Activated naive CD4-positive, alpha-beta T cell treated with anti-CD3 and anti-CD28 coated beads for 36 hours (primary cell): ENCODE measurements around the gene TOM1L2. TPM values are rescaled to one million over a fixed set of nuclear protein-coding genes. Genes with fewer than 3 reads are reported as not detected.

Experiments
- CTCF ChIA-PET: fragments of 350-600 bp; sonication (Branson Sonifier 250); formaldehyde crosslinking; loops from one replicate; lab custom pipeline; 2021; ENCODE audit warnings: antibody characterized with exemption; lab: Charles Lee
- DNase-seq: peaks from one replicate; pipeline ENCODE4 v3.0.0-alpha.2; 2020
- H3K27ac Mint-ChIP-seq: one replicate; pipeline ENCODE4 v1.8.0; 2021; ENCODE audit warnings: mild to moderate bottlenecking, mixed read lengths
- H3K27me3 Mint-ChIP-seq: one replicate; pipeline ENCODE4 v1.8.0; 2021; ENCODE audit warnings: low read depth, mixed read lengths
- H3K36me3 Mint-ChIP-seq: one replicate; pipeline ENCODE4 v1.8.0; 2021; ENCODE audit warnings: low read depth, mixed read lengths
- H3K4me1 Mint-ChIP-seq: one replicate; pipeline ENCODE4 v1.8.0; 2021; ENCODE audit warnings: low read depth, mixed read lengths
- H3K4me3 Mint-ChIP-seq: one replicate; pipeline ENCODE4 v1.8.0; 2021; ENCODE audit warnings: mild to moderate bottlenecking, moderate library complexity, mixed read lengths
- H3K9me3 Mint-ChIP-seq: one replicate; pipeline ENCODE4 v1.8.0; 2021; ENCODE audit warnings: mixed read lengths
- intact Hi-C: fragments of 100-400 bp; cut with micrococcal nuclease; formaldehyde crosslinking; loops from one replicate; pipeline ENCODE4 v1.15.1; 2023
- total RNA-seq, 2 experiments: library from RNA; stranded (reverse); gene quantifications; one replicate each; pipeline ENCODE4 v1.2.3, GENCODE V29; 2021

TOM1L2 gene
- total RNA-seq, 2 experiments from 2014 or later = 9.8 to 9.9 TPM

DNA sequence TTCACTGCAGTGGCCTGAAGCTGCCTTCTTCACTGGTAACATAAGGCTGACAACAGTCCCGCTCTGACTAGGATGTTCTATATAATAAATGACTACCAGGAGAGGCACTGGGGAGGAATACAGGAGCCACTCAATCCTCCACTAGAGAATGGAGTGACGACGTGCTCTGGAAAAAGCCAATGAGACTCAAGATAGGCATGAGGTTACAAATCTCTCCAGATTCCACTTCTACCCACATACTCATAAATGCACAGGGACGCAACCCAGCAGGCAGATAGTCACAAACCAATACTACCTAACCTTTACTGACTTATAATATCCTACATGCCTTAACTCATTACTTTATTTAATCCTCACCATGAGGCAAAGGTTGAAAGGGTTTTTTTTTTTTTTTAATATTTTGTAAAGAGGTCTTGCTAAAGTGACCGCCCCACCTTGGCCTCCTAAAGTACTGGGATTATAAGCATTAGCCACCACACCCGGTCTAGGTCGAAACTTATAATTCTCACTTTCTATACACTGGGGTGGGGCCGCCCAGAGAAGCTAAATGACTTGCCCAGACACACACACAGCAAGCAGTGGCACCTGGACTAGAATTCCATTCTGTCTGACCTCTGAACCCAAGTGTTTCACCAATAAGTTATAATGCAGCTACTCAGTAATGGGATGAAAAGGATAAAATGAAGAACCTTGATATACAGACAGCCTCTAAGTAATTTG is 33.7 kb downstream of the TOM1L2 start:
- Mint-ChIP-seq H3K27me3 (no peaks in the 10 kb centered on the region), H3K27ac (no peak overlapping the region), H3K4me1 (peaks cover 40% of the 10 kb centered on the region), H3K4me3 (no peak overlapping the region), H3K36me3 (no peaks in the 10 kb centered on the region), H3K9me3 (no peaks in the 10 kb centered on the region)
- DNase-seq = no peak
- CTCF ChIA-PET = no interaction called here
- intact Hi-C loops = no loop called here

DNA sequence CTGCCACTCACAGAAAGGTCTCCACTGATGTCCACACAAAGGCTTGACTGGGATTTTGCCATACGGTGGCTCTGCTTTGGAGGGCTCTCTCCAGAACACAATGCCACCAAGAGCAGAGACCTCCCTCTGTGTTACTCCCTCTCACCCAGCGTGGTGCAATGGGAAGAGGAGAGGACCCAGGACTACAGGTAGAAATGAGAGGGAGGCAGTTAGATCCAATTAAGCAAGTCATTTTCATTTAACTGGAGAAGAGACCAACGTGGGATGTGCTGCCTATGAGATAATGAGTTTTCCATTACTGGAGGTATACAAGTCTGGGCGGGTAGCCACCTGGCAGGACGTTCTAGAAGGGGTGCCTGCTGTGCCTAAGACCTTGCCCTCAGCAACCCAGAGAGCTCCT is 34.2 kb downstream of the TOM1L2 start:
- no peak overlapping the region for H3K27ac Mint-ChIP-seq
- H3K27me3 Mint-ChIP-seq = no peaks in the 10 kb centered on the region
- no peak overlapping the region for H3K4me3 Mint-ChIP-seq
- H3K36me3 Mint-ChIP-seq = no peaks in the 10 kb centered on the region
- intact Hi-C loops = no loop called here
- no peak for DNase-seq
- no peaks in the 10 kb centered on the region for H3K9me3 Mint-ChIP-seq
- CTCF ChIA-PET = no interaction called here
- peaks cover 35% of the 10 kb centered on the region for H3K4me1 Mint-ChIP-seq

DNA sequence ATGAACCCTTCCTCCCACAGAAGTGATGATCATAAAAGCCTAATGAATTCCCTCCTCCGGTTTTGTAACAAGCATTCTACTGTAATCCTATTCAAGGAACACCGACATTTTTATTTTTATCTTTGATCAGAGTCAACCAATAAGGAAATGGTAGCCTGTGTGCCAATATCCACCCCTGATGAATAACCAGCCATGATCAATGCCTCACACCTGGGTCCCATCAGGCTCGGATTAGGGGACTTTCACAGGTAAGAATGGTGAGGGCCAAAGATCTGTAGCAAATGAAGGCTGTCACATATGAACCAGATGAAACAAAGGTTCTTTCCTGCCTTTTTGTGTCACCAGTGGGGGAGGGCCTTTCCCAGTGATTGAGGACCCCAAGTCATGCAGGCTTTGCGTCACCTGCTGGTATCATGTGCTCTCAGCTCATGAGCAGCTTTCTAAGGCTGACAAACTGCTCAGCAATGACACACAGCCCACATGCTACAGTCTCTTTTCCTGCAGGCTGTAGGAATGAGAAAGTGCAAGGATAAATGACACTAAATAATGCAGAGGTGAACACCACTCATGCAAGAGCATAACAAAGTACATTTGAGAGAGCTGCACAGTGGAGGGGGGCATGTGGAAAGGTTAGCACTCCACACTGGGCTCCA is 34.9 kb downstream of the TOM1L2 start:
- intact Hi-C loops = no loop called here
- CTCF ChIA-PET = interaction anchor here (0.6 kb wide), 1 partner anchor 345 kb away, joined by 3 read pairs; no protein-coding TSS in a partner anchor
- DNase-seq = no peak
- no peaks in the 10 kb centered on the region for H3K36me3 Mint-ChIP-seq
- H3K27ac Mint-ChIP-seq = no peak overlapping the region
- no peaks in the 10 kb centered on the region for H3K9me3 Mint-ChIP-seq
- no peak overlapping the region for H3K4me3 Mint-ChIP-seq
- H3K27me3 Mint-ChIP-seq = no peaks in the 10 kb centered on the region
- peaks cover 34% of the 10 kb centered on the region for H3K4me1 Mint-ChIP-seq

DNA sequence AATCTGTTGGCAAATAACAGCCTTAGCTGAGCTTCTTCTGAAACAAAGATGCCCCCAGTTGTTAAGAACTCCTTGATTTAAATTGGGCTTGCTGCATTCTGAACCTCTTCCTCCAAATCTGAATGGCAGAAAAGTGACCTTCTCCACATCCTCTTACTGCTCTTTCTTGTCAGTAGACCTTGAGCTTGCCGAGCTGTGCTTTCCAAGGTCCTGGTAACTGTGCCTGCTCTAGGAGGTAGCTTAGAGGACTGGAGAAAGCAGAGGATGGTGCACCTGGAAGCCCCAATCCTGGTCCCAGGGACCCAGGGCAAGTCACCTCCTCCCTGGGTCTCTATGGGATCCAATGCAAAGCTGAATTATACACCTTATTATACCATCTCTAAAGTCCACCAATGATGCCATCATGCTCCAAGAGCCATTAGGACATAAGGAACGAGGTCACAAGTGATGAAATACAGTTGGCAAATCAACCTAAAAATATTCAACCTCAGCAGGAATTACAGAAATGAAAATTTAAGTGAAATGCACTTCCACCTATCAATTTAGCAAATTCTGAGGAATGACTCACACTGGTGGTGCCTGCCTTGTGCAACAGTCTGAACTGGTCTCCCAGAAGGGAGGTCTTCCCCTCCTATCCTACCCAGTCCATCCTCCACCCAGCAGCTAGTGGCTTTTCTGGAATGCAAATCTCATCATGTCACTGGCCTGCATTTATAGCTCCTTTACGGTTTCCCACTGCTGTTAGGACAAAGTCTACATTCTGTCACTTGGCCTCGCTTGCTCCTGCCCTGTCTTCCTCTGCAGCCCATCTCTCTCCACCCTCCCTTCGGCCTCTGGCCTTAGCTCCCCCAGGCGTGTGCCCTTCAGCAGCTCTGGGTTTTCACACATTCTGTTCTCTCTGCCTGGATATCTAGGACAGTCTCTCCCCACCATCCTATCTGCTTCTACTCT is 36.6 kb downstream of the TOM1L2 start:
- peaks cover 38% of the 10 kb centered on the region for H3K4me1 Mint-ChIP-seq
- no peaks in the 10 kb centered on the region for H3K36me3 Mint-ChIP-seq
- DNase-seq = no peak
- H3K4me3 Mint-ChIP-seq = no peak overlapping the region
- CTCF ChIA-PET = interaction anchor here (1.0 to 1.4 kb wide), 2 partner anchors 14 to 16 kb away, joined by 3 read pairs; no protein-coding TSS in a partner anchor
- no peaks in the 10 kb centered on the region for H3K9me3 Mint-ChIP-seq
- H3K27ac Mint-ChIP-seq = no peak overlapping the region
- intact Hi-C loops = no loop called here
- H3K27me3 Mint-ChIP-seq = no peaks in the 10 kb centered on the region

DNA sequence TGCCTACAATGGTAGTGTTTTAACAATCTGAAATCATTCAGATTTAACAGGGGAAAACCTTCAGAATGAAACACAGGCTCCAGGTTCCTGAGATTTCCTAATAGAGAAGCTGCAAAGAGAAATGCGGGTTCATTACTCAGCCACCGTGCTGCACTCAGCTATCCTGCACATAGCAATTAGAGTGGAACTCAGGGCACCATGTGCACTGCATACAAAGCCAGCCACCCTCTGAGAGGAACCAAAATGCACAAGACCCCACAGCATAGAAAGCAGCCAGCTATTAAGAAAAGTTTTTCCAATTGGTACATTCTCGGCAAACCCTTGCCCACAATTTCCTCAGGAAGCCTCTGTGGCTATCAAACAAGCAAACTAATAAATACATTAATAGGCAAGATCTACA is 37.4 kb downstream of the TOM1L2 start:
- DNase-seq = no peak
- Mint-ChIP-seq H3K9me3 (no peaks in the 10 kb centered on the region), H3K27me3 (no peaks in the 10 kb centered on the region), H3K27ac (no peak overlapping the region), H3K4me1 (peaks cover 38% of the 10 kb centered on the region), H3K4me3 (no peak overlapping the region), H3K36me3 (no peaks in the 10 kb centered on the region)
- CTCF ChIA-PET = interaction anchor here (1.0 to 1.4 kb wide), 2 partner anchors 13 to 16 kb away, joined by 3 read pairs; no protein-coding TSS in a partner anchor
- intact Hi-C loops = no loop called here

DNA sequence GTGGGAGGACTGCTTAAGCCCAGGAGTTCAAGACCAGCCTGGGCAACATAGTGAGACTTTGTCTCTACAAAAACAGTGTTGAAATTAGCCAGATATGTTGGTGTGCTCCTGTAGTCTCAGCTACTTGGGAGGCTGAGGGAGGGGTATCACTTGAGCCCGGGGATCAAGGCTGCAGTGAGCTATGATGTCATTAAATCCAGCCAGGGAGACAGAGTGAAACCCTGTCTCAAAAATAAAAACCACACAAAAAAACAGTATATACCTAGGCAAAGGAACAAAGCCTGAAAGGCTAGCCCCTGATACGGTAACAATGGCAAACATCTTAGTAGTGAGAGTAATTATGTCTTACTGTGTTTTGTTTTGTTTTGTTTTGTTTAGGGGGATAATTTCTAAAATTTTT is 38.0 kb downstream of the TOM1L2 start:
- peaks cover 38% of the 10 kb centered on the region for H3K4me1 Mint-ChIP-seq
- H3K4me3 Mint-ChIP-seq = no peak overlapping the region
- CTCF ChIA-PET = interaction anchor here (1.0 kb wide), 1 partner anchor 15 kb away, joined by 3 read pairs; no protein-coding TSS in a partner anchor
- intact Hi-C loops = no loop called here
- H3K27me3 Mint-ChIP-seq = no peaks in the 10 kb centered on the region
- DNase-seq = no peak
- H3K36me3 Mint-ChIP-seq = no peaks in the 10 kb centered on the region
- H3K27ac Mint-ChIP-seq = no peak overlapping the region
- H3K9me3 Mint-ChIP-seq = no peaks in the 10 kb centered on the region

DNA sequence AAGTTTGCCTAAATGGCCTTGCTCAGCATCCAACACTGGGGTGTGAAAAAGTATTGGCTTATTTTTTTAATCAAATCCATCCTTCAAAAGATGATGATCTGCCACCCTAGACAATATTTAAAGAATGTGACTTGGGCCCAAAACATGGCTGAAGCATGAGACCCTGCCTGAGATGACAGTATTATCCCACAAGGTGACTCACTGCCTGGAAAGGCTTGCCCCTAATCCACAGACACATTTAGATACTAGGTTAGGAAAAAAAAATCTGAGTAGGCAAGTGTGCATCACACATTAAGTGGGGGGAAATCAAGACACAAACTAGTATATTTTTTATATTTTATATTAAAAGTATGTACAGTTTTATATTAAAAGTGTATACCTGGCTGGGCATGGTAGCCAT is 38.4 kb downstream of the TOM1L2 start:
- H3K4me1 Mint-ChIP-seq = peaks cover 38% of the 10 kb centered on the region
- CTCF ChIA-PET = interaction anchor here (2.8 kb wide), 1 partner anchor 15 kb away, joined by 15 read pairs; no protein-coding TSS in a partner anchor
- intact Hi-C loops = no loop called here
- H3K36me3 Mint-ChIP-seq = no peaks in the 10 kb centered on the region
- no peaks in the 10 kb centered on the region for H3K9me3 Mint-ChIP-seq
- no peak overlapping the region for H3K4me3 Mint-ChIP-seq
- H3K27ac Mint-ChIP-seq = no peak overlapping the region
- H3K27me3 Mint-ChIP-seq = no peaks in the 10 kb centered on the region
- DNase-seq = no peak

DNA sequence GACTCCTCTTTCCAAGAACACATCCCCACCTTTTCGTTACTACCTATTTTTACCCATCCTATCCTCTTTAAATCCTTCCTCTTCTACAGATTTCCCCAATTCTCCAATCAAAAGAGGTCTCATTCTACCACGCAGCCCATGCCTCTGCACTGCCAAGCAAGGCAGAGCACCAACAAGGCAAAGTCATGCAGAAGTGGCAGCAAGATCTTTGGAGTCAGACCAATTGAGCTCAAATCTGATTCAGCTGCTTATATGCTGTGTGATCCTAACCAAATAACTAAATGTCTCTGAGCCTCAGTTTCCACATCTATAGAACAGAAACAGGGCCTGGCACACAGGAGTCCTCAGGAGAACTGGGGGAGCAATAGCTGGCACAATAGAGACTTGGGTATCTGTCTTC is 41.0 kb downstream of the TOM1L2 start:
- Mint-ChIP-seq H3K27ac (no peak overlapping the region), H3K27me3 (no peaks in the 10 kb centered on the region), H3K36me3 (no peaks in the 10 kb centered on the region), H3K4me1 (peaks cover 27% of the 10 kb centered on the region), H3K4me3 (no peak overlapping the region), H3K9me3 (no peaks in the 10 kb centered on the region)
- no peak for DNase-seq
- CTCF ChIA-PET = interaction anchor here (2.8 kb wide), 1 partner anchor 12 kb away, joined by 15 read pairs; no protein-coding TSS in a partner anchor
- intact Hi-C loops = no loop called here

DNA sequence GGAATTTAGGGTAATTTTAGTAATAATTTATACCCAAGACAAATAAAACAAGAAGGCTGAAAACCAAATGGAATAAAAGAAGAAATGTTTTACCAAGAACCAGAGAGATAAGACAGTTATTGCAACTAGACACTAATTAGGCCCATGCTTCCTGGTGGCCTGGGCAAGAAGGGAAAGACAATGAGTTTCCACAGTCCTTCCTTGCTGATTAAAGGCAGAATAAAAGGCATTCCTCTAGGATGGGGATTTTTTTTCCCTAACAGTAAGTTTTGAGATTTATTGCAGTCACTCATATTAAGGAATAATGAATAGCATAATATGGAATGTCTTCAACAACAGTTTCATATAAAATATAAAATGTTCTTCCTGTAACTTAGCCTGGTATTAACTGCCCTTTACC is 41.5 kb downstream of the TOM1L2 start:
- H3K4me1 Mint-ChIP-seq = peaks cover 22% of the 10 kb centered on the region
- H3K4me3 Mint-ChIP-seq = no peak overlapping the region
- H3K9me3 Mint-ChIP-seq = no peaks in the 10 kb centered on the region
- intact Hi-C loops = no loop called here
- DNase-seq = no peak
- CTCF ChIA-PET = no interaction called here
- no peaks in the 10 kb centered on the region for H3K36me3 Mint-ChIP-seq
- no peak overlapping the region for H3K27ac Mint-ChIP-seq
- no peaks in the 10 kb centered on the region for H3K27me3 Mint-ChIP-seq

DNA sequence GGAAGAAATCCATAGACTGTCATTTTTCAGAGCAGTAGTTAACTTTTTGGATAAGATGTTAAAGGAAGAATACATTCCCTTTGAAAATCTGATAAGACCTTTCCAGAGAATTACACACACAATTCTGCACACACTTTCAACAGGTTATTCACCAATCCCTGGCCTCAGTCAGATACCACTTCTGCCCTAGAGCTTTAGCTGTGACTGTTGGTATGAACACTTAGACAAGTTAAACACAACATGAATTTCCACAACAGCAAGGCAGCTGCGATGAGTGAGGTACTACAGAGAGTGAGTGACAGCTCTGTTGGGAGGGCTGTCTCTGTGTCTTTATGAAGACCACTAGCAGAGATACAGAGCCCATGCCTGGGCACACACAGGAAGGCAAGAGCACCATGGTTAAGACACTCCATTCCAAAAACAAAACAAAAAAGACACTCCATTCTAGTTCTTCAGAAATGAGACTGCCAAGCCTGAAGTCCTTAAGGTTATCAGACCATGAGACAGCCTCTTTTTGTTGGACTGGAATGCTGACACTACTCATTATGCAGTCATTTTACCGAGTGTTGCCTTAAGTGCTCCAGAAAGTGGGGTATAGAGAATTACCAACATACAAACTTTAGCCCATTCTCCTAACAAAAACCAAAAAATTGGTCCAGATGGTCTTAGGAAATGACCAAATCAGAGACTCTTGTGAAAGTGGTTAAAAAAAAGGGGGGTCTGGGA is 42.4 kb downstream of the TOM1L2 start:
- CTCF ChIA-PET = interaction anchor here (0.8 to 1.7 kb wide), 2 partner anchors 11 to 39 kb away, joined by 3 to 6 read pairs; no protein-coding TSS in a partner anchor
- no peaks in the 10 kb centered on the region for H3K9me3 Mint-ChIP-seq
- no peaks in the 10 kb centered on the region for H3K36me3 Mint-ChIP-seq
- intact Hi-C loops = no loop called here
- no peak overlapping the region for H3K27ac Mint-ChIP-seq
- DNase-seq = no peak
- H3K4me1 Mint-ChIP-seq = peaks cover 13% of the 10 kb centered on the region
- no peak overlapping the region for H3K4me3 Mint-ChIP-seq
- H3K27me3 Mint-ChIP-seq = no peaks in the 10 kb centered on the region

DNA sequence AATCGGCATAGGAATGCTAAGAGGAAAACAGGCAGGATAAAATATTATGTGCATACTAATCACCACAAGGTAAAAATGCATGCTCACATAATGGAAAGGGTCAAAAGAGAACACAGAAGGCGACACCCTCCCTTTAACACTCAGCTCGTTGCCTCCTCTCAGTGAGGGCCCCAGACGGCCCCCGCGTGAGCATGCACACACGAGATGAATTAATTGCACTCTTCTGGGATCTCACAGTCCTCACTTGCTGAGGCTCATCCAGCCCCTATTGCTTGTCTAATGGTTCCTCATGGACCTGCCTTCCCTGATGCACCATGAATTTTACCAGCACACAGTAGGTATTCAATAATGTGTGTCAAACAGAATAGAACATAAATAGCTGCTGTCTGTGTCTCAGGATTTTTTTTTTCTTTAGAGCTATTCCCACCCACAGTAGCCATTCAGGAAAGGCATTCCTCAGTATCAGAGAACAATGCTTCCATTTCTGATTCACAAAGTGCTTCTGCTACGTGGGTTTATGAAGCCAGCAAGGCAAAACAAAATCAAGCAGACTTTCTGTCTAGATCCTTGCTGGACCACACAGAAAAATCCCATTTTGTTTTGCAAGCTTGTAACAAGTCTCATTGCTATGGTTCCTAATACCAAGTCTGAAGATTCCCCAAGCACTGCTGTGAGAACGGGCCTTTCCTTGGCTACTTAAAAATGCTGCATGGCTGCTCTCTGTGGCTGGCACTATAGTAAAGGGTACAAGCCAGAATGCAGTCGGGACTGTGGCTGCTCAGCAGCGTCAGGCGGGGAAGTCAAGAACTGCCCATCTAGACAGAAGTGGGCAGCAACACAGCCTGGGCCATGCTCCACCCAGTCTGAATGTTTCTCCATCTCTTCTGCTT is 43.6 kb downstream of the TOM1L2 start:
- Mint-ChIP-seq H3K9me3 (no peaks in the 10 kb centered on the region), H3K36me3 (no peaks in the 10 kb centered on the region), H3K27me3 (no peaks in the 10 kb centered on the region), H3K27ac (no peak overlapping the region), H3K4me1 (peaks cover 7% of the 10 kb centered on the region), H3K4me3 (no peak overlapping the region)
- intact Hi-C loops = no loop called here
- no peak for DNase-seq
- CTCF ChIA-PET = interaction anchor here (1.7 kb wide), 1 partner anchor 10 kb away, joined by 6 read pairs; no protein-coding TSS in a partner anchor
